Right lobe of liver (tissue), 4 donors: ENCODE data around the gene CRACR2B.

Source experiments
- CTCF ChIP-seq, 4 donors: fragments of 200-600 bp in 3 of 4; fragments of 450-650 bp in 1 of 4; IDR thresholded peaks; one replicate each; pipeline versions ENCODE4 v1.5.1 to v1.8.0; 2016 to 2022; ENCODE audit warnings: antibody characterized with exemption in 4 of 4, mild to moderate bottlenecking in 2 of 4
- POLR2A ChIP-seq: fragments of 450-650 bp; IDR thresholded peaks from one replicate; pipeline ENCODE4 v1.6.1; 2017; ENCODE audit warnings: antibody characterized with exemption, mild to moderate bottlenecking
- donor health status: DM: no; HTN: no; CAD: no.
- donor health status: DM: no; HTN: no; CAD: no.
- donor health status: DM: no; HTN: yes; CAD: no.

GRCh38 chr11:786235-787083 lies 41.3 kb upstream of the CRACR2B start:
- TF ChIP-seq CTCF (IDR thresholded peaks at IDR 0.05) (no peak), POLR2A (no peak)
